H54 (cell line): ENCODE measurements around the gene ACTL7A.

Source experiments
- DNase-seq: peaks from one replicate; pipeline ENCODE4 v3.0.0; 2011; ENCODE audit warnings: low spot score, mixed read lengths; ENCODE audit not compliant: insufficient read length
- FAIRE-seq: peaks from 3 replicates; lab custom pipeline; 2011; peaks lifted over from hg19 to GRCh38; lab: Jason Lieb, UNC
- POLR2A ChIP-seq: IDR thresholded peaks from 2 replicates; pipeline ENCODE4 v1.6.1; 2011; ENCODE audit warnings: low read depth, mild to moderate bottlenecking, low read length

Gene ACTL7A

GRCh38 chr9:108861997-108862396, at the start of gene ACTL7A:
Gene ACTL7A (plus strand): TSS chr9:108862266. CDS start chr9:108862323, 57 bp downstream.
- no peak for TF ChIP-seq POLR2A
- DNase-seq (no peak), FAIRE-seq (no peak)

GRCh38 chr9:108812396-108813025, 49.6 kb upstream of the ACTL7A start:
- no peak for DNase-seq
- no peak for TF ChIP-seq POLR2A
- FAIRE-seq = no peak

- FAIRE-seq (peak; percentile 97), DNase-seq (peak; percentile 73)
- TF ChIP-seq POLR2A = no peak
Observed at GRCh38 chr9:108813951-108814601, 48.0 kb upstream of the ACTL7A start.

- TF ChIP-seq POLR2A = no peak
- FAIRE-seq (no peak), DNase-seq (no peak)
Observed at GRCh38 chr9:108815156-108815555, 46.9 kb upstream of the ACTL7A start.

- FAIRE-seq (no peak), DNase-seq (no peak)
- no peak for TF ChIP-seq POLR2A
Observed at GRCh38 chr9:108816037-108816436, 46.0 kb upstream of the ACTL7A start.

- DNase-seq (no peak), FAIRE-seq (no peak)
- TF ChIP-seq POLR2A = no peak
Observed at GRCh38 chr9:108823829-108824228, 38.2 kb upstream of the ACTL7A start.

- no peak for FAIRE-seq
- DNase-seq = no peak
- no peak for TF ChIP-seq POLR2A
Observed at GRCh38 chr9:108830272-108830671, 31.8 kb upstream of the ACTL7A start.

- no peak for TF ChIP-seq POLR2A
- FAIRE-seq (no peak), DNase-seq (no peak)
Observed at GRCh38 chr9:108831496-108832178, 30.4 kb upstream of the ACTL7A start.

GRCh38 chr9:108832179-108832500, 29.9 kb upstream of the ACTL7A start:
- FAIRE-seq (no peak), DNase-seq (no peak)
- TF ChIP-seq POLR2A = no peak

GRCh38 chr9:108834959-108835665, 27.0 kb upstream of the ACTL7A start:
- FAIRE-seq = no peak
- TF ChIP-seq POLR2A = no peak
- no peak for DNase-seq

- DNase-seq (no peak), FAIRE-seq (no peak)
- TF ChIP-seq POLR2A = no peak
Observed at GRCh38 chr9:108835831-108836230, 26.2 kb upstream of the ACTL7A start.

- no peak for FAIRE-seq
Observed at GRCh38 chr9:108836319-108836718, 25.7 kb upstream of the ACTL7A start.

GRCh38 chr9:108836781-108837180, 25.3 kb upstream of the ACTL7A start:
- TF ChIP-seq POLR2A = no peak
- FAIRE-seq (peak; percentile 62), DNase-seq (no peak)

More at GRCh38 chr9:108836319-108836718, 25.7 kb upstream of the ACTL7A start:
- TF ChIP-seq POLR2A = no peak
- no peak for DNase-seq

GRCh38 chr9:108837530-108837929, 24.5 kb upstream of the ACTL7A start:
- FAIRE-seq = peak; percentile 52
- no peak for DNase-seq
- TF ChIP-seq POLR2A = no peak
